ENCODE data around the gene RBL2. TPM values are rescaled to one million over a fixed set of nuclear protein-coding genes. Genes with fewer than 3 reads are reported as not detected.
A peak's percentile ranks its signal among the peaks of the same experiment; 100 is the strongest.

The RBL2 gene
- total and polyA plus RNA-seq, 2 donors (not counting 1 experiment from before 2014, with no cell fraction given), result 70.7 to 171 TPM

- Mint-ChIP-seq H3K27me3 (no peaks in the 10 kb centered on the region), H3K27ac (peak overlapping the region; percentile 88), H3K4me1 (peaks cover 45% of the 10 kb centered on the region), H3K4me3 (peak overlapping the region; percentile 83), H3K9me3 (ENCODE audit: insufficient read depth) (no peaks in the 10 kb centered on the region)
- DNase-seq (no peak), ATAC-seq (ENCODE audit: low read depth) (no peak)
- no peaks in the 10 kb centered on the region for H3K36me3 ChIP-seq (replicated peaks in 1 of 2; ENCODE audit: control extremely low read depth in 1 of 2, control insufficient read depth in 1 of 2, extremely low read depth in 1 of 2, insufficient read depth in 2 of 2, low read length in 1 of 2)
- peaks cover 0 to 12% (median 5%) of the 10 kb centered on the region in 3 donors for H3K9me3 ChIP-seq (ENCODE audit: control extremely low read depth in 1 of 3, control insufficient read depth in 2 of 3, insufficient read depth in 1 of 3, low read length in 2 of 3)
- intact Hi-C loops (cut with micrococcal nuclease), result loop anchor here (5.0 kb wide), 2 partner anchors 82 to 183 kb away; partner anchors contain the start of genes FTO and RPGRIP1L
- peak overlapping the region; percentile 72 for H3K4me2 ChIP-seq (replicated peaks; ENCODE audit: low read depth, low read length, poor library complexity, severe bottlenecking)
- peak overlapping the region; percentile 57 for H3K9ac ChIP-seq (ENCODE audit: low read length)
- H3K4me1 ChIP-seq (ENCODE audit: control insufficient read depth in 2 of 2, insufficient read depth in 2 of 2, low read length in 2 of 2), result peaks cover 42 to 44% of the 10 kb centered on the region in 2 donors
- ChIA-PET CTCF (interaction anchor here (0.5 to 1.5 kb wide), 3 partner anchors 10 to 36 kb away, joined by 4 to 6 read pairs (median 4); no protein-coding TSS in a partner anchor), POLR2A (interaction anchor here (1.6 kb wide), 1 partner anchor 185 kb away, joined by 7 read pairs; the partner anchor contains the start of genes FTO and RPGRIP1L)
- peak overlapping the region; percentile 19 to 57 (median 24) for H3K4me3 ChIP-seq (ENCODE audit: control extremely low read depth in 1 of 5, extremely low read depth in 1 of 5, insufficient read depth in 1 of 5, low read depth in 2 of 5, low read length in 4 of 5)
- no peaks in the 10 kb centered on the region for H3K79me2 ChIP-seq (ENCODE audit: control insufficient read depth, insufficient read depth, low read length)
- peak overlapping the region; percentile 79 to 87 for H3K27ac ChIP-seq (ENCODE audit: low read length in 2 of 2)
- WGBS (ENCODE audit: insufficient coverage), result 70% methylated on average over 5 of the region's 8 CpGs
- no peaks in the 10 kb centered on the region for H3K27me3 ChIP-seq (replicated peaks in 1 of 4; ENCODE audit: control extremely low read depth in 1 of 4, control insufficient read depth in 3 of 4, insufficient read depth in 4 of 4, low read length in 3 of 4)
- peak overlapping the region; percentile 55 for H2AFZ ChIP-seq (ENCODE audit: insufficient read depth, low read depth, low read length, poor library complexity, severe bottlenecking)
- TF ChIP-seq CTCF (IDR thresholded peaks at IDR 0.05) (no peak), EZH2 (IDR thresholded peaks at IDR 0.05; ENCODE audit: borderline replicate concordance, insufficient read depth, low read depth, low read length, poor library complexity, severe bottlenecking) (no peak)
- H4K20me1 ChIP-seq (ENCODE audit: control insufficient read depth, insufficient read depth, low read length, poor library complexity, severe bottlenecking), result no peaks in the 10 kb centered on the region
Observed at GRCh38 chr16:53519417-53520091, 85.3 kb downstream of the RBL2 start.

- no peak overlapping the region for H3K27ac Mint-ChIP-seq
- H3K9ac ChIP-seq (ENCODE audit: low read length), result no peak overlapping the region
- H2AFZ ChIP-seq (ENCODE audit: insufficient read depth, low read depth, low read length, poor library complexity, severe bottlenecking), result no peak overlapping the region
- no peak for ATAC-seq (ENCODE audit: low read depth)
- H3K9me3 Mint-ChIP-seq (ENCODE audit: insufficient read depth), result no peaks in the 10 kb centered on the region
- no peak overlapping the region for H3K4me2 ChIP-seq (replicated peaks; ENCODE audit: low read depth, low read length, poor library complexity, severe bottlenecking)
- ChIA-PET POLR2A (no interaction called here), CTCF (no interaction called here)
- H3K4me3 Mint-ChIP-seq, result no peak overlapping the region
- H3K4me1 ChIP-seq (ENCODE audit: control insufficient read depth in 2 of 2, insufficient read depth in 2 of 2, low read length in 2 of 2), result peaks cover 28 to 35% of the 10 kb centered on the region in 2 donors
- H3K4me3 ChIP-seq (ENCODE audit: control extremely low read depth in 1 of 5, extremely low read depth in 1 of 5, insufficient read depth in 1 of 5, low read depth in 2 of 5, low read length in 4 of 5), result no peak overlapping the region
- no peaks in the 10 kb centered on the region for H3K27me3 ChIP-seq (replicated peaks in 1 of 4; ENCODE audit: control extremely low read depth in 1 of 4, control insufficient read depth in 3 of 4, insufficient read depth in 4 of 4, low read length in 3 of 4)
- no peaks in the 10 kb centered on the region for H3K36me3 ChIP-seq (replicated peaks in 1 of 2; ENCODE audit: control extremely low read depth in 1 of 2, control insufficient read depth in 1 of 2, extremely low read depth in 1 of 2, insufficient read depth in 2 of 2, low read length in 1 of 2)
- peaks cover 35% of the 10 kb centered on the region for H3K4me1 Mint-ChIP-seq
- intact Hi-C loops (cut with micrococcal nuclease), result no loop called here
- TF ChIP-seq CTCF (IDR thresholded peaks at IDR 0.05) (no peak), EZH2 (IDR thresholded peaks at IDR 0.05; ENCODE audit: borderline replicate concordance, insufficient read depth, low read depth, low read length, poor library complexity, severe bottlenecking) (no peak)
- no peaks in the 10 kb centered on the region for H4K20me1 ChIP-seq (ENCODE audit: control insufficient read depth, insufficient read depth, low read length, poor library complexity, severe bottlenecking)
- DNase-seq, result no peak
- no peak overlapping the region for H3K27ac ChIP-seq (ENCODE audit: low read length in 2 of 2)
- H3K9me3 ChIP-seq (ENCODE audit: control extremely low read depth in 1 of 3, control insufficient read depth in 2 of 3, insufficient read depth in 1 of 3, low read length in 2 of 3), result peaks cover 0 to 3% (median 0%) of the 10 kb centered on the region in 3 donors
- H3K27me3 Mint-ChIP-seq, result no peaks in the 10 kb centered on the region
- H3K79me2 ChIP-seq (ENCODE audit: control insufficient read depth, insufficient read depth, low read length), result no peaks in the 10 kb centered on the region
- WGBS (ENCODE audit: insufficient coverage), result 94% methylated on average over 21 of the region's 21 CpGs
Observed at GRCh38 chr16:53523126-53523804, 89.0 kb downstream of the RBL2 start.

Measured in B cell (primary cell).